IPS DF 6.9 (cell line): Measurements from ENCODE around the gene OMP.

Experiments used
- DNase-seq: peaks from one replicate; pipeline ENCODE4 v3.0.0-alpha.2; 2013; ENCODE audit warnings: low read depth, low spot score
- H3K27ac ChIP-seq: one replicate; pipeline ENCODE4 v1.5.1; 2013; ENCODE audit warnings: low read length, control low read depth
- H3K27me3 ChIP-seq: 2 replicates; pipeline ENCODE4 v1.6.1; 2013; ENCODE audit warnings: mild to moderate bottlenecking, low read length; ENCODE audit not compliant: control insufficient read depth, insufficient read depth
- H3K36me3 ChIP-seq: 2 replicates; pipeline ENCODE4 v1.6.1; 2013; ENCODE audit warnings: low read length; ENCODE audit not compliant: control insufficient read depth, insufficient read depth
- H3K4me1 ChIP-seq: 2 replicates; pipeline ENCODE4 v1.6.1; 2013; ENCODE audit warnings: low read length; ENCODE audit not compliant: control insufficient read depth, insufficient read depth
- H3K4me3 ChIP-seq: 2 replicates; pipeline ENCODE4 v1.5.1; 2013; ENCODE audit warnings: mild to moderate bottlenecking, low read length
- H3K9me3 ChIP-seq: 2 replicates; pipeline ENCODE4 v1.6.1; 2013; ENCODE audit warnings: low read length, inconsistent platforms; ENCODE audit not compliant: control insufficient read depth, insufficient read depth
- WGBS: extraction: QIAGEN DNeasy Blood & Tissue Kit; methylation state at CpG from one replicate; pipeline ENCODE4 v1.1.7; 2013; ENCODE audit warnings: mixed read lengths, missing lambda C conversion rate; ENCODE audit not compliant: insufficient read length, insufficient coverage; 5-methylcytosine and 5-hydroxymethylcytosine counted together

The OMP gene

GRCh38 chr11:77102246-77103210, at the start of gene OMP:
Gene OMP (plus strand): TSS chr11:77102840. CDS start chr11:77102840, 0 bp downstream.
- Histone ChIP-seq H3K4me3 (no peak within 1 kb of the TSS), H3K36me3 (no peaks in the 10 kb centered on the region; the same call in 1 of the 2 replicates), H3K27me3 (no peaks in the 10 kb centered on the region), H3K27ac (no peak within 1 kb of the TSS), H3K4me1 (no peaks in the 10 kb centered on the region), H3K9me3 (no peaks in the 10 kb centered on the region)
- no CpG with 5 or more reads among the region's 37 CpGs for WGBS
- DNase-seq: no peak

- no peaks in the 10 kb centered on the region for H3K9me3 ChIP-seq
- no peak overlapping the region for H3K4me3 ChIP-seq
- no peaks in the 10 kb centered on the region for H3K36me3 ChIP-seq
- no peak for DNase-seq
- no peak overlapping the region for H3K27ac ChIP-seq
- no CpG with 5 or more reads among the region's 14 CpGs for WGBS
- H3K4me1 ChIP-seq: peaks cover 1% of the 10 kb centered on the region; the same call in 1 of the 2 replicates
- H3K27me3 ChIP-seq: no peaks in the 10 kb centered on the region
Observed at GRCh38 chr11:77053217-77054015, 49.2 kb upstream of the OMP start.

GRCh38 chr11:77054084-77054483, 48.6 kb upstream of the OMP start:
- Histone ChIP-seq H3K27me3 (no peaks in the 10 kb centered on the region), H3K9me3 (no peaks in the 10 kb centered on the region), H3K4me1 (peaks cover 1% of the 10 kb centered on the region; the same call in 1 of the 2 replicates), H3K4me3 (no peak overlapping the region), H3K36me3 (no peaks in the 10 kb centered on the region), H3K27ac (no peak overlapping the region)
- no peak for DNase-seq
- no CpG with 5 or more reads among the region's 1 CpG for WGBS

- no CpG with 5 or more reads among the region's 2 CpGs for WGBS
- Histone ChIP-seq H3K9me3 (no peaks in the 10 kb centered on the region), H3K4me3 (no peak overlapping the region), H3K27me3 (no peaks in the 10 kb centered on the region), H3K36me3 (no peaks in the 10 kb centered on the region), H3K4me1 (peaks cover 1% of the 10 kb centered on the region; the same call in 1 of the 2 replicates), H3K27ac (no peak overlapping the region)
- DNase-seq: no peak
Observed at GRCh38 chr11:77055101-77055561, 47.5 kb upstream of the OMP start.

- no peak overlapping the region for H3K27ac ChIP-seq
- H3K36me3 ChIP-seq: no peaks in the 10 kb centered on the region
- peaks cover 1% of the 10 kb centered on the region; the same call in 1 of the 2 replicates for H3K4me1 ChIP-seq
- no CpG with 5 or more reads among the region's 5 CpGs for WGBS
- H3K4me3 ChIP-seq: no peak overlapping the region
- no peaks in the 10 kb centered on the region for H3K27me3 ChIP-seq
- H3K9me3 ChIP-seq: no peaks in the 10 kb centered on the region
- DNase-seq: no peak
Observed at GRCh38 chr11:77055913-77056312, 46.7 kb upstream of the OMP start.

- no CpG with 5 or more reads among the region's 3 CpGs for WGBS
Observed at GRCh38 chr11:77056814-77057402, 45.7 kb upstream of the OMP start.

GRCh38 chr11:77057938-77058474, 44.6 kb upstream of the OMP start:
- no peaks in the 10 kb centered on the region for H3K36me3 ChIP-seq
- no peak overlapping the region for H3K4me3 ChIP-seq
- DNase-seq: no peak
- H3K27me3 ChIP-seq: no peaks in the 10 kb centered on the region
- no peaks in the 10 kb centered on the region for H3K9me3 ChIP-seq
- H3K27ac ChIP-seq: no peak overlapping the region
- no CpG with 5 or more reads among the region's 9 CpGs for WGBS
- H3K4me1 ChIP-seq: no peaks in the 10 kb centered on the region

More at GRCh38 chr11:77056814-77057402, 45.7 kb upstream of the OMP start:
- Histone ChIP-seq H3K9me3 (no peaks in the 10 kb centered on the region), H3K27ac (no peak overlapping the region), H3K4me3 (no peak overlapping the region), H3K36me3 (no peaks in the 10 kb centered on the region), H3K27me3 (no peaks in the 10 kb centered on the region), H3K4me1 (peaks cover 1% of the 10 kb centered on the region; the same call in 1 of the 2 replicates)
- no peak for DNase-seq

- WGBS: no CpG with 5 or more reads among the region's 2 CpGs
- H3K27ac ChIP-seq: no peak overlapping the region
- H3K4me3 ChIP-seq: no peak overlapping the region
- H3K36me3 ChIP-seq: no peaks in the 10 kb centered on the region
- H3K27me3 ChIP-seq: no peaks in the 10 kb centered on the region
- H3K4me1 ChIP-seq: no peaks in the 10 kb centered on the region
- H3K9me3 ChIP-seq: no peaks in the 10 kb centered on the region
- no peak for DNase-seq
Observed at GRCh38 chr11:77058900-77059299, 43.7 kb upstream of the OMP start.

- no CpG with 5 or more reads among the region's 5 CpGs for WGBS
Observed at GRCh38 chr11:77059806-77060205, 42.8 kb upstream of the OMP start.

GRCh38 chr11:77060234-77060633, 42.4 kb upstream of the OMP start:
- H3K27ac ChIP-seq: no peak overlapping the region
- no peaks in the 10 kb centered on the region for H3K27me3 ChIP-seq
- no peak for DNase-seq
- no CpG with 5 or more reads among the region's 4 CpGs for WGBS
- H3K4me3 ChIP-seq: no peak overlapping the region
- no peaks in the 10 kb centered on the region for H3K4me1 ChIP-seq
- H3K9me3 ChIP-seq: no peaks in the 10 kb centered on the region
- H3K36me3 ChIP-seq: no peaks in the 10 kb centered on the region

More at GRCh38 chr11:77059806-77060205, 42.8 kb upstream of the OMP start:
- DNase-seq: no peak
- H3K27me3 ChIP-seq: no peaks in the 10 kb centered on the region
- no peak overlapping the region for H3K27ac ChIP-seq
- H3K4me1 ChIP-seq: no peaks in the 10 kb centered on the region
- H3K9me3 ChIP-seq: no peaks in the 10 kb centered on the region
- H3K4me3 ChIP-seq: no peak overlapping the region
- no peaks in the 10 kb centered on the region for H3K36me3 ChIP-seq
